BE2C (cell line): ENCODE results near the gene P4HA3.

Experiments used
- DNase-seq: peaks from one replicate; pipeline ENCODE4 v3.0.0-alpha.2; 2020
- H3K27me3 ChIP-seq: fragments of 250-450 bp; sonication (Bioruptor Pico); 2 replicates; pipeline ENCODE4 v1.5.1; 2020; ENCODE audit warnings: mild to moderate bottlenecking
- H3K36me3 ChIP-seq: fragments of 250-450 bp; sonication (Bioruptor Pico); 2 replicates; pipeline ENCODE4 v1.5.1; 2020; ENCODE audit warnings: mild to moderate bottlenecking
- H3K4me1 ChIP-seq: fragments of 250-450 bp; sonication (Bioruptor Pico); 2 replicates; pipeline ENCODE4 v1.5.1; 2020
- H3K4me3 ChIP-seq: 2 replicates; pipeline ENCODE4 v1.5.1; 2011; ENCODE audit warnings: low read depth, low read length
- H3K9me3 ChIP-seq: fragments of 250-450 bp; sonication (Bioruptor Pico); 2 replicates; pipeline ENCODE4 v1.5.1; 2020
- CTCF ChIP-seq: IDR thresholded peaks from 2 replicates; pipeline ENCODE4 v1.5.1; 2012; ENCODE audit warnings: mild to moderate bottlenecking, low read depth, low read length

Gene P4HA3

GRCh38 chr11:74256378-74257133, 54.9 kb downstream of the P4HA3 start:
- H3K4me1 ChIP-seq = no peaks in the 10 kb centered on the region
- H3K27me3 ChIP-seq = no peaks in the 10 kb centered on the region
- DNase-seq = no peak
- TF ChIP-seq CTCF = no peak
- peaks cover under 1% of the 10 kb centered on the region; the same call in 1 of the 2 replicates for H3K36me3 ChIP-seq
- H3K4me3 ChIP-seq = no peak overlapping the region
- no peaks in the 10 kb centered on the region for H3K9me3 ChIP-seq

- no peaks in the 10 kb centered on the region for H3K27me3 ChIP-seq
- peaks cover 8% of the 10 kb centered on the region for H3K36me3 ChIP-seq
- peak; percentile 47 for DNase-seq
- no peak overlapping the region for H3K4me3 ChIP-seq
- TF ChIP-seq CTCF = peak; percentile 98
- no peaks in the 10 kb centered on the region for H3K9me3 ChIP-seq
- no peaks in the 10 kb centered on the region for H3K4me1 ChIP-seq
Observed at GRCh38 chr11:74255741-74256375, 55.6 kb downstream of the P4HA3 start.

GRCh38 chr11:74253361-74253760, 58.1 kb downstream of the P4HA3 start:
- Histone ChIP-seq H3K4me3 (no peak overlapping the region), H3K4me1 (no peaks in the 10 kb centered on the region), H3K36me3 (peaks cover 15% of the 10 kb centered on the region), H3K9me3 (no peaks in the 10 kb centered on the region), H3K27me3 (no peaks in the 10 kb centered on the region)
- TF ChIP-seq CTCF = no peak
- DNase-seq = no peak

GRCh38 chr11:74249496-74249895, 61.9 kb downstream of the P4HA3 start:
- TF ChIP-seq CTCF = no peak
- Histone ChIP-seq H3K36me3 (peaks cover 40% of the 10 kb centered on the region), H3K4me1 (no peaks in the 10 kb centered on the region), H3K27me3 (no peaks in the 10 kb centered on the region), H3K4me3 (no peak overlapping the region), H3K9me3 (no peaks in the 10 kb centered on the region)
- no peak for DNase-seq

- H3K9me3 ChIP-seq = no peaks in the 10 kb centered on the region
- DNase-seq = no peak
- peaks cover 43% of the 10 kb centered on the region for H3K36me3 ChIP-seq
- H3K4me1 ChIP-seq = no peaks in the 10 kb centered on the region
- H3K4me3 ChIP-seq = no peak overlapping the region
- H3K27me3 ChIP-seq = no peaks in the 10 kb centered on the region
- TF ChIP-seq CTCF = no peak
Observed at GRCh38 chr11:74248469-74248868, 63.0 kb downstream of the P4HA3 start.

- Histone ChIP-seq H3K27me3 (no peaks in the 10 kb centered on the region), H3K9me3 (no peaks in the 10 kb centered on the region), H3K4me1 (no peaks in the 10 kb centered on the region), H3K36me3 (peaks cover 23% of the 10 kb centered on the region), H3K4me3 (no peak overlapping the region)
- TF ChIP-seq CTCF = no peak
- no peak for DNase-seq
Observed at GRCh38 chr11:74238243-74238642, 73.2 kb downstream of the P4HA3 start.
